Measurements from ENCODE around the gene LIPE. TPM values are rescaled to one million over a fixed set of nuclear protein-coding genes. Genes with fewer than 3 reads are reported as not detected.

The LIPE gene
- total and polyA plus RNA-seq, 12 donors = 11.2 to 230 (median 43.3) TPM

DNA sequence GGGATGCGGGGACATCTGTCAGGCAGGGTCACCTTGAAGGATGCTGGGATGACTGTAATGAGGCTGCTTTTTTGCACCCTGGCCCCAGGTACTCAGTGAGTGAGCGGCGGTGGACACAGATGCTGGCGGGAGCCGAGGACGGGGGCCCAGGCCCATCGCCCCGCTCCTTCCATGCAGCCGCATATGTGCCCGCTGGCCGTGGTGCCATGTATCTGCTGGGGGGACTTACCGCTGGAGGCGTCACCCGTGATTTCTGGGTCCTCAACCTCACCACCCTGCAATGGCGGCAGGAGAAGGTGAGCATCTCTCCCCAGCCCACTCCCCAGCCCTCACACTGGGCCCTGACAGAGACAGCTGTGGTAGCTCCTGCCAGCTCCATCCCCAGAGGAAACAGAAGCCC, 70.5 kb downstream of the LIPE start:
- Histone ChIP-seq H3K4me3 (no peak overlapping the region), H3K27me3 (no peaks in the 10 kb centered on the region), H3K9me3 (replicated peaks in 1 of 3) (no peaks in the 10 kb centered on the region), H3K36me3 (replicated peaks in 1 of 2) (peaks cover 0 to 37% of the 10 kb centered on the region in 2 donors), H3K4me1 (replicated peaks in 1 of 2) (no peaks in the 10 kb centered on the region), H3K27ac (no peak overlapping the region)
- WGBS, 4 donors = 94 to 98% (median 96%) methylated on average over 12 to 15 of the region's 15 CpGs
- no peak for DNase-seq
- no peak for TF ChIP-seq POLR2A (IDR thresholded peaks at IDR 0.05)
- TF ChIP-seq, protein P1, sequence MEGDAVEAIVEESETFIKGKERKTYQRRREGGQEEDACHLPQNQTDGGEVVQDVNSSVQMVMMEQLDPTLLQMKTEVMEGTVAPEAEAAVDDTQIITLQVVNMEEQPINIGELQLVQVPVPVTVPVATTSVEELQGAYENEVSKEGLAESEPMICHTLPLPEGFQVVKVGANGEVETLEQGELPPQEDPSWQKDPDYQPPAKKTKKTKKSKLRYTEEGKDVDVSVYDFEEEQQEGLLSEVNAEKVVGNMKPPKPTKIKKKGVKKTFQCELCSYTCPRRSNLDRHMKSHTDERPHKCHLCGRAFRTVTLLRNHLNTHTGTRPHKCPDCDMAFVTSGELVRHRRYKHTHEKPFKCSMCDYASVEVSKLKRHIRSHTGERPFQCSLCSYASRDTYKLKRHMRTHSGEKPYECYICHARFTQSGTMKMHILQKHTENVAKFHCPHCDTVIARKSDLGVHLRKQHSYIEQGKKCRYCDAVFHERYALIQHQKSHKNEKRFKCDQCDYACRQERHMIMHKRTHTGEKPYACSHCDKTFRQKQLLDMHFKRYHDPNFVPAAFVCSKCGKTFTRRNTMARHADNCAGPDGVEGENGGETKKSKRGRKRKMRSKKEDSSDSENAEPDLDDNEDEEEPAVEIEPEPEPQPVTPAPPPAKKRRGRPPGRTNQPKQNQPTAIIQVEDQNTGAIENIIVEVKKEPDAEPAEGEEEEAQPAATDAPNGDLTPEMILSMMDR (IDR thresholded peaks at IDR 0.05) = no peak
- intact Hi-C loops (cut with DNase I) = no loop called here

DNA sequence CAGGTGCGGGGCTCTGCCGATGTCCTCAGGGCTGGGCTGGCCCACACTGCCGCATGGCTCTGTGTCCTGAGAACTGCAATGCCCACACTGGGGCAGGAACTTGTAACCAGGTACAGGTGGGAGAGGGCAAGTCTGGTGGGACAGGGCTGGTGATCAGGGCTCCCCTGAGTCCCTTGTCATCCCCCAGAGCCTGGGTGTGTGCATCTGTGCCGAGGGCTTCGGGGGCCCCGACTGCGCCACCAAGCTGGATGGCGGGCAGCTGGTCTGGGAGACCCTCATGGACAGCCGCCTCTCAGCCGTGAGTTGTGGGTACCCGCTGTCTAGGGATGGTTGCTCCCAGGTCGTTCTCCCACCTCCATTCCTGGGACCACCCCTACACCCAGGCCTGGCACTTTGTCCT, 71.3 kb downstream of the LIPE start:
- no peak for TF ChIP-seq POLR2A (IDR thresholded peaks at IDR 0.05)
- TF ChIP-seq, protein P1 (IDR thresholded peaks at IDR 0.05) = no peak
- DNase-seq = no peak
- 83 to 97% (median 95%) methylated on average over 1 to 12 of the region's 12 CpGs for WGBS, 4 donors
- Histone ChIP-seq H3K27ac (no peak overlapping the region), H3K9me3 (replicated peaks in 1 of 3) (no peaks in the 10 kb centered on the region), H3K4me3 (no peak overlapping the region), H3K36me3 (replicated peaks in 1 of 2) (peaks cover 0 to 42% of the 10 kb centered on the region in 2 donors), H3K4me1 (replicated peaks in 1 of 2) (no peaks in the 10 kb centered on the region), H3K27me3 (no peaks in the 10 kb centered on the region)
- intact Hi-C loops (cut with DNase I) = no loop called here

DNA sequence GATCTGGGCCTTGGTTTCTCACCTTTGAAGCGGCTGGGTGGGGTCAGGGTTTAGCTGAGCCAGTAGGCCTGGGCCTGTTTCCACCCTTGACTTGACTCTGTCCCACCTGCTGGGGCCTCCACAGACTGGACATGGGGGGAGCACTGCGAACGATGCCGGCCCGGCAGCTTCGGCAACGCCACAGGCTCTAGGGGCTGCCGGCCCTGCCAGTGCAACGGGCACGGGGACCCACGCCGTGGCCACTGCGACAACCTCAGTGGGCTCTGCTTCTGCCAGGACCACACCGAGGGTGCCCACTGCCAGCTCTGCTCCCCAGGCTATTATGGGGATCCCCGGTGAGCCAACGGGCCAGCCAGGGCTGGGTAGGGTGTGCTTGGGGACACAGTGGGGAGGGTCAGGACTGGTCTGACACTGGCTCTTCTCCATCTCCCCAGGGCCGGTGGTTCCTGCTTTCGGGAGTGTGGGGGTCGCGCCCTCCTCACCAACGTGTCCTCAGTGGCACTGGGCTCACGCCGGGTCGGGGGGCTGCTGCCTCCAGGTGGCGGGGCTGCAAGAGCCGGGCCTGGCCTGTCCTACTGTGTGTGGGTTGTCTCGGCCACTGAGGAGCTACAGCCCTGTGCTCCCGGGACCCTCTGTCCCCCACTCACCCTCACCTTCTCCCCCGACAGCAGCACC, 73.7 kb downstream of the LIPE start:
- Histone ChIP-seq H3K4me1 (replicated peaks in 1 of 2) (no peaks in the 10 kb centered on the region), H3K9me3 (replicated peaks in 1 of 3) (no peaks in the 10 kb centered on the region), H3K4me3 (no peak overlapping the region), H3K27me3 (no peaks in the 10 kb centered on the region), H3K27ac (no peak overlapping the region), H3K36me3 (replicated peaks in 1 of 2) (peaks cover 0 to 42% of the 10 kb centered on the region in 2 donors)
- no peak for TF ChIP-seq POLR2A (IDR thresholded peaks at IDR 0.05)
- TF ChIP-seq, protein P1 (IDR thresholded peaks at IDR 0.05) = no peak
- DNase-seq = no peak
- intact Hi-C loops (cut with DNase I) = no loop called here
- WGBS, 4 donors = 93 to 95% (median 95%) methylated on average over 2 to 29 of the region's 29 CpGs

DNA sequence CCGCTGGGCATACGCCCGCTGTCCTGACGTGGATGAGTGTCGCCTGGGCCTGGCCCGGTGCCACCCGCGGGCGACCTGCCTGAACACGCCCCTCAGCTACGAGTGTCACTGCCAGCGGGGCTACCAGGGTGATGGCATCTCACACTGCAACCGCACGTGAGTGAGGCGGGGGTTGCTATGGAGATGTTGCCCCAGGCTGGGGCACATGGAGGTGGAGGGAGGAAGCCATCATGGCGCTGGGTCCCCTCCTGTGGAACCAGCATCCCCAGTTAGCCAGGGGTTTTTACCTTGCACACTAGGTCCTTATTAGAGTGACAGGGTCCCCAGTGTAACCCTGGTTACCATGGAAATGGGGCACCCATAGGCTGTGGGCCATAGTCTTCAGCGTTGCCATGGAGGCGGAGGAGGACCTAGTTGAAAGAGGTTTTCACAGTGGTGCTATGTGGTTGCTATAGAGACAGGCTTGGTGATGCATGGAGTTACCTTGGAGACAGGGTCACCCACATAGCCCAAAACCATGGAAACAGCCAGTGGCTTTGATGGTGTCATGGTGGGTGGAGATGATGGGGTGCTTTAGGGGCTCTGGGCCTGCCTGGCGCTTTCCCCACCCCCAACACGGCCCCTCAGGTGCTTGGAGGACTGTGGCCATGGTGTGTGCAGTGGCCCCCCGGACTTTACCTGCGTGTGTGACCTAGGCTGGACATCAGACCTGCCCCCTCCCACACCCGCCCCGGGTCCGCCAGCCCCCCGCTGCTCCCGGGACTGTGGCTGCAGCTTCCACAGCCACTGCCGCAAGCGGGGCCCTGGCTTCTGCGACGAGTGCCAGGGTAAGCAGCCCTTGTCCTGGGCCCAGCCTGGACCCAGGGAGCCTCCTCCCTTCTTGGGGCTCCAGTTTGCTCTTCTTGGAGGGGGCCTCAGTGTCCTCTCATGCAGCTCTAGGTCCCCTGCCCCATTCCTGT, 74.6 kb downstream of the LIPE start:
- 93 to 96% (median 94%) methylated on average over 12 to 31 of the region's 31 CpGs for WGBS, 4 donors
- TF ChIP-seq, protein P1 (IDR thresholded peaks at IDR 0.05) = no peak
- TF ChIP-seq POLR2A (IDR thresholded peaks at IDR 0.05) = no peak
- peaks cover 0 to 40% of the 10 kb centered on the region in 2 donors for H3K36me3 ChIP-seq (replicated peaks in 1 of 2)

More for the DNA sequence above, 74.6 kb downstream of the LIPE start:
- H3K27ac ChIP-seq = no peak overlapping the region
- H3K4me1 ChIP-seq (replicated peaks in 1 of 2) = no peaks in the 10 kb centered on the region
- intact Hi-C loops (cut with DNase I) = no loop called here
- no peaks in the 10 kb centered on the region for H3K9me3 ChIP-seq (replicated peaks in 1 of 3)
- no peaks in the 10 kb centered on the region for H3K27me3 ChIP-seq
- no peak overlapping the region for H3K4me3 ChIP-seq
- no peak for DNase-seq

All from adrenal gland (tissue), 12 donors.